NK-92 (cell line): Measurements from ENCODE around the gene ZNF891.

Source experiments
- DNase-seq: peaks from one replicate; lab custom pipeline; 2025; ENCODE audit not compliant: unreplicated experiment; lab: John Stamatoyannopoulos, UW

The ZNF891 gene

GRCh38 chr12:133130038-133130807 is at the start of gene ZNF891, which contains the start of gene ZNF10:
TSS of gene ZNF891 (minus strand) at chr12:133130274. CDS start at chr12:133121918, 8,356 bp downstream.
TSS of gene ZNF10 (plus strand) at chr12:133130627. CDS start at chr12:133144493, 13,866 bp downstream.
- peak; percentile 36 for DNase-seq

- no peak for DNase-seq
These were observed 44.8 kb upstream of the ZNF891 start for GRCh38 chr12:133174901-133175300.

GRCh38 chr12:133172491-133172890 is 42.4 kb upstream of the ZNF891 start:
- DNase-seq = no peak

DNA sequence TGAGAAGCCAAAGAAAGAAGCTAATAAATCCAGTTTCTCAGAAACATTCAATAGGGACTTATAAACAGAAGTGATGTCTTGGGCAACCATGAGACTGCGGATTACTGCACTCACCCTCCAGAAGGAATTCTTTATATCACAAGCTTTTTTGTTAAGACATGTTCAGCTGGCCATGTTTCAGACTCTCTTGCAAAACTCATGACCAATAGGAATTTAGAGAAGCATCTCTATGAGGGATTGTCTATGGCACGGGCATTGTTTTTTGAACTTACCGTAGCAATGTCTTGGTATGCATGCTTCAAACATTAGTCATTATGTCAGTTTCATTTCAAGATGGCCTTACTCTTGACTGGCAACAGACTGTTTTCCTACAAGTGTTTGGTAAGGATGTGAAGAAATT is 35.7 kb upstream of the ZNF891 start:
- DNase-seq = no peak

DNA sequence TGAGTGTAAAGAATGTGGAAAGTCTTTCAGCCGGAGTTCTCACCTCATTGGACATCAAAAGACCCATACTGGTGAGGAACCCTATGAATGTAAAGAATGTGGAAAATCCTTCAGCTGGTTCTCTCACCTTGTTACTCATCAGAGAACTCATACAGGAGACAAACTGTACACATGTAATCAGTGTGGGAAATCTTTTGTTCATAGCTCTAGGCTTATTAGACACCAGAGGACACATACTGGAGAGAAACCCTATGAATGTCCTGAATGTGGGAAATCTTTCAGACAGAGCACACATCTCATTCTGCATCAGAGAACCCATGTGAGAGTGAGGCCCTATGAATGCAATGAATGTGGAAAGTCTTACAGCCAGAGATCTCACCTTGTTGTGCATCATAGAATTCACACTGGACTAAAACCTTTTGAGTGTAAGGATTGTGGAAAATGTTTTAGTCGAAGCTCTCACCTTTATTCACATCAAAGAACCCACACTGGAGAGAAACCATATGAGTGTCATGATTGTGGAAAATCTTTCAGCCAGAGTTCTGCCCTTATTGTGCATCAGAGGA is 26.1 kb upstream of the ZNF891 start:
- DNase-seq = no peak

DNA sequence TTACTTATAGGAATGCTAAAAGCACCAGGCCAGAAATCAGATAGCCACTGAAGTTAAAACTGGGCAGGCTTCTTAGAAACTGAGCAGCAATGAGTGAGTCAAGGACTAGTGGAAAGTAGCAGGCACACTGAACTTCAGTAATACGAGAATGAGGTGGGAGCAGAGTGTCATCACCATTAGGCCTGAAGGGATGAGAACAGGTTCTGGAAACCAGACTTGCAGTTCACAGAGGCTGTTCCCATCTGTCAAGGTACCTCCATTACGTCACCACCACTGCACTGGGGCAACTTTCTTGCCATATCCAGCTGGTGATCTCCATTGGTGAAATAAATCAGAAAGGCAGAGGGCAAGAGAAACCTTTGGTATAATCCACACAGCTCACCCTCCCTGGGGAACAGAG is 15.9 kb upstream of the ZNF891 start:
- DNase-seq = no peak

DNA sequence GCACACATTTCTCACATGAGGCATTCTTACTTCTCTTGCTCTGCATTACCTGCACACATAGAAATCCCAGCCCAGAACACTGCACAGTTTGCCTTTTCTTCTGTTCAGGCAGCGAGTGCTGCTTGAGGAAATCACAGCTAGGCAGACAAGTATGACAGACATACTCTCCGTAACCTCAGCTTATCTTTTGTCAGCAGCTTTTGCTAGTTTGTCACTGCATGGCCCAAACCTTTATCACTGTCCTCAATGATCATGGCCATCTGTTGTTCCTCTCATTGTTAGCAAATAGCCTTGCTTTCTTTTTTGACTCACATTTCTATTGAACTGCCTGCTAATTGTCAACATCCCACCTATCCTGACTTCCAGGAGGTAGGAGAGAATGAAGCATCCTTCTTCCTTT is 5.7 kb upstream of the ZNF891 start:
- no peak for DNase-seq

DNA sequence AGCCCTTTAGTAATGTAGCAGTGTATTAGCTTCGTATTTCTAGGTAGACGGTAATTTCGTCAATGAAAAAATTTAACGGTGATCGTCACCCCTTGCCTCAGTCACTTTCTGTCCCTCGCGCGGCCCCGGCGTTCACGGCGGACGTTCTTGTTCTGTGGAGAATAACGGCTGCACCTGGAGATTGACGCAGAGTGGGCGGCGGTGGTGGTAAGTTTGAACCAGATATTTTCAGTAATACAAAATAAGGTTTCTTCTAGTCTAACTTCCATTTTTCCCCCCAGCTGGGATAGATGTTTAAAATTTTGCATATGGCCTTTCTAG is 694 bp upstream of the ZNF891 start:
- no peak for DNase-seq

DNA sequence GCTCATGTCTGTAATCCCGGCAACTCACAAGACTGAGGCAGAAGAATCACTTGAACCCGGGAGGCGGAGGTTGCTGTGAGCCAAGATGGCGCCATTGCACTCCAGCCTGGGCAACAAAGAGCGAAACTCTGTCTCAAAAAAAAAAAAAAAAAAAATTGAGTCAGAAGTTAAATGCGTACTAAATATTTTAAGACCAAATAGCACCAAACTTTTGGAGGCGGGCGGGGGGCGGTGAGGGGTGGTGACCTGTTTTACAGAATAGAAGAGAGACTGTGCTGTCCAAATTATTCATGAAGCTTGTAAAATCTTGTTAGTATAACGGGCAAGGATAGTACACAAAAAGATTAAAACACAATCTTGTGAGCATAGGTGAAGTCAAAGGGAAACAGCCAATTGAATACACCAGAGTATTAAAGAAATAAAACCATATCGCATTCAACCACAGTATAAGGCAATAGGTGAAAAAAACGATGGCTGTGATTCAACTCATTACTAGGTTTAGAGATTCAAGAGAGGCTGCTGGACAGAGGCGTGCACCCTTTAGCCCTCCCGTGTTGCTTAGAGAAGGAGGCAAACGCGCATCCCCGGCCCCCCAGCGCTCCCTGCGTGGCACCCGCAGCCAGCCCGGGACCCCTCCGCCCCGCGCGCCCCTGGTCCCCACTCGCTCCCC is 571 bp downstream of the ZNF891 start:
- DNase-seq = no peak

DNA sequence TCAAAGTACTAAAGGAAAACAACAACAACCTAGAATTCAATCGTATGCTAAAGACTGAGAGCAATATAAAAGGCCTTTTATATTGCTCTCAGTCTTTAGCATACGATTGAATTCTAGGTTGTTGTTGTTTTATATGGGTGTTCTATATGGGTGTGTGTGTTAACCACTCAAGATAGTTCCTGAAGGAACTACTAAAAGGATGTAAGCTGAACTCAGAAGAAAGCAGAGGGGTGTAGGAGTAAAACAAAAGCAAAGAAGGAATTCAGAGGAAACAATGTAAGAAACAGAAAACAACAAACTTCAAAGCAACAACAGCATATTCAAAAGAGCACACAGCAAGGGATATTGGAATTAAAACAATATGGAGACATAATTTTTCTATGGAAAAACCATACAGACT is 5.4 kb downstream of the ZNF891 start:
- no peak for DNase-seq

GRCh38 chr12:133120385-133121191 is 9.5 kb downstream of the ZNF891 start:
- DNase-seq = no peak

GRCh38 chr12:133108150-133108549 is 21.9 kb downstream of the ZNF891 start:
- no peak for DNase-seq

DNA sequence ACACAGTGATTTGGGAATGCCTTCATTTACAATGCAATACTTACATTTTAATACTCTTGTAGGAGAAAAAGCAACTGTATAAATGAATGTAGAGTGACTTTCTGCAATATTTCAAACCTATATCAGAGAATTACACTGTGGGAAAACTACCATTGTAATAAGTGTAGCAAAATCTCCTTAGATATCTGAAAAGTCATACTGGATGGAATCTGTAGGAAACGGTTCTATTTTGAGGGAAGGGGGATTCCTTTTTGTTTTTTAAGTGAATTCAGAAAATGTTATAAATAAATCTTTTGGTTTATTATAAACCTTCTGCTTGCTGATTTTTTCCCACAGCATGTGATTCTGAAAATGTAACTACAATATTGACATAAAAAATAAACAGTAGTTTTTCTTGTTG is 23.0 kb downstream of the ZNF891 start:
- no peak for DNase-seq

DNA sequence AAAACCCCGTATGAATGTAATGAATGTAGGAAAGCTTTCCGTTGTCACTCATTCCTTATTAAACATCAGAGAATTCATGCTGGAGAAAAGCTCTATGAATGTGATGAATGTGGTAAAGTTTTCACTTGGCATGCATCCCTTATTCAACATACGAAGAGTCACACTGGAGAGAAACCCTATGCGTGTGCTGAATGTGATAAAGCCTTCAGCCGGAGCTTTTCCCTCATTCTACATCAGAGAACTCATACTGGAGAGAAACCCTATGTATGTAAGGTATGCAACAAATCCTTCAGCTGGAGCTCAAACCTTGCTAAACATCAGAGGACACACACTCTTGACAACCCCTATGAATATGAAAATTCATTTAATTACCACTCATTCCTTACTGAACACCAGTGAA is 23.8 kb downstream of the ZNF891 start:
- DNase-seq = no peak

DNA sequence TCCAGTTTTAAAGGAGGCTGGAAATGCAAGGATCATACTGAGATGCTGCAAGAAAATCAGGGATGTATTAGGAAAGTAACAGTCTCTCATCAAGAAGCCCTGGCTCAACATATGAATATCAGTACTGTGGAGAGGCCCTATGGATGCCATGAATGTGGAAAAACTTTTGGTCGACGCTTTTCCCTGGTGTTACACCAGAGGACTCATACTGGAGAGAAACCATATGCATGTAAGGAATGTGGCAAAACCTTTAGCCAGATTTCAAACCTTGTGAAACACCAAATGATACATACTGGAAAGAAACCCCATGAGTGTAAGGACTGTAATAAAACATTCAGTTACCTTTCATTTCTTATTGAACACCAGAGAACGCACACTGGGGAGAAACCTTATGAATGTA is 24.5 kb downstream of the ZNF891 start:
- DNase-seq = no peak

DNA sequence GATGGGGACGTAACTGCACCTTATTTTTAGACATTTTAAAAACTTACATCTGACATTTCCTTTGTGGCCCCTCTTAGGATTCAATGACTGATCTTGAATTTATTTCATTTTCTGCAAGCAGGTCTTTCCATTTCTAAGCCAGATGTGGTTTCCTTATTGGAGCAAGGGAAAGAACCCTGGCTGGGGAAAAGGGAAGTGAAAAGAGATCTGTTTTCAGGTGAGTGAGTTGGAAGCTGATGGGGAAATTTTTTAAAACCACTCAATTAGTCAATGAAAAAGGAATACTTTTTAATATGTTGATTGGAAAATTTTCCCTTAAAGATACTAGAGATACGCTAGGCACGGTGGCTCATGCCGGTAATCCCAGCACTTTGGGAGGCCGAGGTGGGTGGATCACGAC is 46.7 kb downstream of the ZNF891 start:
- DNase-seq = no peak

DNA sequence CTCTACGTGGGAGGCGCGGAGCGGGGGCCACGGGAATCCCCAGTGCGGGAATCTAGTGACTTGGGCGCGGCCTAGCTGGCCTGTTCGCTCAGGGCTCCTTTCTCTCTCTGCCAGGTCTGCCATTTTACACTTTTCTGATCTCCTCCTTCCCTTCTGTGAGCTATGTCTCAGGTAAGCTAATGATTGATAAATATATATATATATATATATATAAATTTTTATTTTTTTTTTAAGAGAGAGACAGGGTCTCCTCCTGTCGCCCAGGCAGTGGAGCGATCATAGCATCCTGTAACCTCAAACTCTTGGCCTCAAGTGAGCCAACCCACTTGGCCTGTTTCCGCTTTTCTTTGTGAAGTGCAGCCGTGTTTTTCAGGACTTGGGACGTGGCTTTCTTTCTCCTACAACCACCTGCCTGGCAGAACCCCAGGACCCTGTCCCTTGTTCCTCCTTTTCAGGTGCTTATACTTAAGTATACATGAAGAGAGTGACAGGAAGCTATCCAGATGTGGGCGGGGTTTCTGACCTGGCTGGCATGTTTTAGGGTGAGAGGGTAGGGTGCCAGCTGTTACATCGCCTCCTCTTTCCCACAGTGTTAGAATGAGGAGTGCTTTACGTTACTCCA is 48.8 kb downstream of the ZNF891 start:
- DNase-seq = no peak

DNA sequence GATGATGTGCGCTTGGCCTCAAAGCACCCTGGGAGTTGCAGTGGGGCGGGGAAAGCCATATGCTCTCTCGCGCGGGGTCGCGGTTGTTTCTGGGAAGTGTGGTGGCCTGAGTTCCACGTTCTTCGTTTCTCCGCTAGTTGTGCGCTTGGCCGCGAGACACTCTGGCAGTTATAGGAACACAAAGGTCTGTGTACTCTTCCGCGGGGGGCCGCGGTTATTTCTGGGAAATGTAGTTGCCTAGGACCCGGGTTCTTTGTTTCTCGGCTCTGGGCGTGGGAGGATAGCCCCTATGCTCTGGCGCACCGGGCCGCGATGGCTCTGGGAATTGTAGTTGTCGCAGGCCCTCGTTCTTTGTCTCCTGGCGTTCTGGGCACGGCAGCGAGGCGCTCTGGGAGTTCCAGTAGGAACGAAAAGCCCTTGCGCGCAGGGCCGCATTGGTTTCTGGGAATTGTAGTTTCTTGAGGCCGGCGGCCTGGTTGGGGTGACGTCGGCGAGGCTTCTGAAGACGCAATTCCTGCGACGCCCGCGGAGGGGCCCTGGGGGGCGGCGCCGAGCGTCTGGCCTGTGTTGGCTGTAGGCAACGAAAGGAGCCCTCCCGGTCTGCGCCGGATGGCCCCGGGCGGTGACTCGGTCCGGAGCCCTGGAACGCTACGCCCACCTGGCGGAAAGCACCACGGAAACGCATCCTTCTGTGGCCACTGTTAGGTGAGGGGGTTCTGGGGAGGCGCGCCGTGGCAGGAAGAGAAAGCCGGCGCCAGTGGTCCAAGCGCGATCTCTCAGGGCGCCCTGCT is 49.5 kb downstream of the ZNF891 start, which contains the start of gene ZNF140:
TSS of gene ZNF140 (plus strand) at position 556 of the 791 bp plus-strand sequence. CDS start 398 bp downstream, outside the sequence.
- DNase-seq = peak; percentile 51

DNA sequence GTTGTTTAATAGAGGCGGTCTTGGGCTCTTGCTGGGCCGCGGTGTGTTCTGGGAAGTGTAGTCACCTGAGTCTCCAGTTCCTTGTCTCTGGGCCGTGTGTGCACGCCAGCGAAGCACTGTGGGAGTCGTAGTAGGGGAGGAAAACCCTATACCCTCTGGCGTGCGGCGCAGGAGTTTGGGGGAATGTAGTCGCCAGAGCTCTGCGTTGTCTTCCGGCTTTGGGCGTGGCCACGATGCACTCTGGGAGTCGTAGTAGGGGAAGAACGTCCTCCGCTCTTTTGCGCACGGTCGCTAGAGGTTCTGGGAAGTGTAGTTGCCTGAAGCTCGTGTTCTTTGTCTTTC is 50.1 kb downstream of the ZNF891 start:
- peak; percentile 87 for DNase-seq

GRCh38 chr12:133073836-133074235 is 56.2 kb downstream of the ZNF891 start:
- no peak for DNase-seq
